ENCODE data around the gene SDK1. TPM values are rescaled to one million over a fixed set of nuclear protein-coding genes. Genes with fewer than 3 reads are reported as not detected.
"Not testable (repeated sequence)": the region's sequence is repeated elsewhere in the genome, so short reads cannot be mapped to it uniquely, and the experiment has no call there.

SDK1 gene
- total RNA-seq, 1 donor from 2014 or later: 10.4 TPM

DNA sequence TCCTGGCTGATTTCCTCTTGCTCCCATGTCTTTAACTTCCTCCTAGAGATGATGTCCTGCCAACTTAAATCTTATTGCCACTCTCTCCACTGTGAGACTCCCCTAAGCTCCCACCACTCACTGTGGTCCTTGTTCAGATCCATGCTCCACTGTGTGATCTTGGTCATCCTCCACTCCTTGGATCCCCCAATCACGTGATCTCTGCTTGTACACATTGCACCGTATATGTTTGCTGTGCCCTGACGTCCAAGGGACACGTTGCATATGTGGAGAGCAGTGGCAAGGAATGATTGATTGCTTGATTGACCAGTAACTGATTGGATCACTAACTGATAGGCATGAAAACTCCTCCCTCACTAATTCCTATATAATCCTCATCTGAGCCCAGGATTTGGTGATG lies 395.1 kb downstream of the SDK1 start:
- intact Hi-C loops (cut with DNase I): no loop called here
- ATAC-seq: no peak

DNA sequence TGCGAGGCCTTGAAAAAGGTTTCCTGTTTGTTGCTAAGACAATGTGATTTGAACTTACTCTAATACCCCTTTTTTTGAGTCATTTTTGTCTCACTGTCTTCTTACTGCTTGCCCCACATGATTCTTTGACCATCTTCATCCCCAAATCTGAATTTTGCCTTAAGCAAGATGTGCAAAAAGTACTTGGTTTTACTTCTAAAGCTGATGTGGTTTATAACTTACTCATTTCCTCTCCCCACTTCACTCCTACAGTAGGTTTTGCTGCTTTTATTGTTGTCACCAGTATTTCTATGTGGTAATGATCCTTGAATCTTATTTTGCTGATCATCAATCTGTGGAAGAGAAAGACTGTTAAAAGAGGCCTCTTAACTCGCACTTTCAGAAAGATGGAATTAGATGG lies 396.4 kb downstream of the SDK1 start:
- Histone ChIP-seq H3K36me3 (no peaks in the 10 kb centered on the region), H3K27ac (no peak overlapping the region), H3K4me3 (no peak overlapping the region), H3K27me3 (no peaks in the 10 kb centered on the region), H3K4me1 (no peaks in the 10 kb centered on the region), H3K9me3 (no peaks in the 10 kb centered on the region)
- TF ChIP-seq, protein P1, sequence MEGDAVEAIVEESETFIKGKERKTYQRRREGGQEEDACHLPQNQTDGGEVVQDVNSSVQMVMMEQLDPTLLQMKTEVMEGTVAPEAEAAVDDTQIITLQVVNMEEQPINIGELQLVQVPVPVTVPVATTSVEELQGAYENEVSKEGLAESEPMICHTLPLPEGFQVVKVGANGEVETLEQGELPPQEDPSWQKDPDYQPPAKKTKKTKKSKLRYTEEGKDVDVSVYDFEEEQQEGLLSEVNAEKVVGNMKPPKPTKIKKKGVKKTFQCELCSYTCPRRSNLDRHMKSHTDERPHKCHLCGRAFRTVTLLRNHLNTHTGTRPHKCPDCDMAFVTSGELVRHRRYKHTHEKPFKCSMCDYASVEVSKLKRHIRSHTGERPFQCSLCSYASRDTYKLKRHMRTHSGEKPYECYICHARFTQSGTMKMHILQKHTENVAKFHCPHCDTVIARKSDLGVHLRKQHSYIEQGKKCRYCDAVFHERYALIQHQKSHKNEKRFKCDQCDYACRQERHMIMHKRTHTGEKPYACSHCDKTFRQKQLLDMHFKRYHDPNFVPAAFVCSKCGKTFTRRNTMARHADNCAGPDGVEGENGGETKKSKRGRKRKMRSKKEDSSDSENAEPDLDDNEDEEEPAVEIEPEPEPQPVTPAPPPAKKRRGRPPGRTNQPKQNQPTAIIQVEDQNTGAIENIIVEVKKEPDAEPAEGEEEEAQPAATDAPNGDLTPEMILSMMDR (IDR thresholded peaks at IDR 0.05): no peak
- intact Hi-C loops (cut with DNase I): no loop called here
- DNase-seq (no peak), ATAC-seq (no peak)

More for the DNA sequence above, 395.1 kb downstream of the SDK1 start:
- TF ChIP-seq, protein P1 (IDR thresholded peaks at IDR 0.05): no peak
- Histone ChIP-seq H3K27ac (no peak overlapping the region), H3K36me3 (no peaks in the 10 kb centered on the region), H3K4me3 (no peak overlapping the region), H3K27me3 (no peaks in the 10 kb centered on the region), H3K4me1 (no peaks in the 10 kb centered on the region), H3K9me3 (no peaks in the 10 kb centered on the region)
- DNase-seq: no peak

DNA sequence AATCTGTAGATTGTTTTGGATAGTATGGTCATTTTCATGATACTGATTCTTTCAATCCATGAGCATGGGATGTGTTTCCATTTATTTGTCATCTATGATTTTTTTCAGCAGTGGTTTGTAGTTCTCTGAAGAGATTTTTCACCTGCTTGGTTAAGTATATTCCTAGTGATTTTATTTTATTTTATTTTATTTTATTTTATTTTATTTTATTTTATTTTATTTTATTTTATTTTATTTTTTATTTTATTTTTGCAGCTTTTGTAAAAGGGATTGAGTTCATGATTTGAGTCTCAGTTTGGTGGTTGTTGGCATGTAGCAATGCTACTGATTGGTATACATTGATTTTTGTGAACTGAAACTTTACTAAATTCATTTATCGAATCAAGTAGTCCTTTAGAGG lies 404.2 kb downstream of the SDK1 start:
- H3K27me3 ChIP-seq: no peaks in the 10 kb centered on the region
- ATAC-seq (no peak), DNase-seq (no peak)
- peaks cover 13% of the 10 kb centered on the region for H3K9me3 ChIP-seq
- no peak overlapping the region for H3K4me3 ChIP-seq
- no peaks in the 10 kb centered on the region for H3K36me3 ChIP-seq
- TF ChIP-seq, protein P1 (IDR thresholded peaks at IDR 0.05): no peak
- intact Hi-C loops (cut with DNase I): no loop called here
- H3K4me1 ChIP-seq: no peaks in the 10 kb centered on the region
- H3K27ac ChIP-seq: no peak overlapping the region

DNA sequence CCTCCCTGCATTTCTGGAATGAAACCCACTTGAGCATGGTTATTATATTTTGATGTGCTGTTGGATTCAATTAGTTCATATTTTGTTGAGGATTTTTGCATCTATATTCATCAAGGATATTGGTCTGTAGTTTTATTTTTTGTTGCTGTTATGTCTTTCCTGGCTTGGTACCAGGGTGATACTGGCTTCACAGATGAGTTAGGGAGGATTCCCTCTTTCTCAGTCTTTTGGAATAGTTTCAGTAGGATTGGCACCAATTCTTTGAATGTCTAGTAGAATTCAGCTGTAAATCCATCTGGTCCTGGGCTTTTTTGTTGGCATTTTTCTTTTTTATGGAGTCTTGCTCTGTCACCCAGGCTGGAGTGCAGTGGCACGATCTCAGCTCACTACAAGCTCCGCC lies 405.0 kb downstream of the SDK1 start:
- H3K4me3 ChIP-seq; intact Hi-C loops (cut with DNase I); H3K36me3 ChIP-seq; DNase-seq; H3K27me3 ChIP-seq; ATAC-seq; H3K4me1 ChIP-seq; H3K27ac ChIP-seq: not testable (repeated sequence)
- peaks cover 13% of the 10 kb centered on the region for H3K9me3 ChIP-seq

DNA sequence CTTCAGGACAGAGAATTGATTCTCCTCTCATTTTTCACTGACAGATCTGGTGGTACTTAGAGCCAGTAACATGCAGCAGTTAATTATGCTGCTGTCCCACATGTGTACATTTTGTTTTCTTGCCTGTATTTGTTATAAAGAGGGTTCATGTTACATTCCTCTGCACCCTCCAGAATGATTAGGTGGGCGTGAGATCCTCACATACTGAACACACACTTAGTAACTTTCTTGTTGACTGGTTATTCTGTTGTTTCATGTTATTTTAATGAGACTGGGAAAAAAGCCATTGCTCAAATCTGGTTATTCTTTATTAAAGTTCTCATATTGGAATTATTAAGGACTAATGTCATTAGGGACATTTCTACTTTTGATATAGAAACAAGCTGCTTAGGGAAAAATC lies 409.1 kb downstream of the SDK1 start:
- H3K4me3 ChIP-seq: no peak overlapping the region
- H3K9me3 ChIP-seq: peaks cover 5% of the 10 kb centered on the region
- intact Hi-C loops (cut with DNase I): no loop called here
- DNase-seq (no peak), ATAC-seq (no peak)
- H3K36me3 ChIP-seq: no peaks in the 10 kb centered on the region
- no peaks in the 10 kb centered on the region for H3K4me1 ChIP-seq
- TF ChIP-seq, protein P1 (IDR thresholded peaks at IDR 0.05): no peak
- H3K27me3 ChIP-seq: no peaks in the 10 kb centered on the region
- H3K27ac ChIP-seq: no peak overlapping the region

DNA sequence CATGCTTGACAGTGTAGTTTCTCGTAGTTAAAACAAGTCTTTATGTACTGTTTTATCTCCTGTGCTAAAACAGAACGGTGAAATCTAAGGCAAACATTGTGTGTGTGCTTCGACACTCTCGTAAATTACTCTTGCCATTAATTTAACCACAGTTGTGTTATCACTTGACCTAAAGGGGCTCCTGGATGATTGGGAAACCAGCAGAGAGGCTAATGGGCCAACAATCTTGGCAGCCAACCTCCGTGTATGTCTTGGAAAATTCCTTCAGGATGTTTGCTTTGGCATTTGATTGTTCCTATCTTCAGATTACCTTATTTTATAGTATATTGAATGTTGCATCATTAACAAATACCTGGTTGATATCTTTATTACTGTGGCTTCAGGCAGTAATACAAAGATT lies 409.5 kb downstream of the SDK1 start:
- intact Hi-C loops (cut with DNase I): no loop called here
- TF ChIP-seq, protein P1 (IDR thresholded peaks at IDR 0.05): no peak
- ATAC-seq: peak; percentile 21

More for the DNA sequence above, 409.5 kb downstream of the SDK1 start:
- no peak overlapping the region for H3K4me3 ChIP-seq
- no peaks in the 10 kb centered on the region for H3K4me1 ChIP-seq
- no peak overlapping the region for H3K27ac ChIP-seq
- no peaks in the 10 kb centered on the region for H3K36me3 ChIP-seq
- H3K27me3 ChIP-seq: no peaks in the 10 kb centered on the region
- no peak for DNase-seq
- peaks cover 1% of the 10 kb centered on the region for H3K9me3 ChIP-seq

Data from upper lobe of right lung (tissue), 1 donor.